ENCODE measurements around the gene TXNRD2.

DNA sequence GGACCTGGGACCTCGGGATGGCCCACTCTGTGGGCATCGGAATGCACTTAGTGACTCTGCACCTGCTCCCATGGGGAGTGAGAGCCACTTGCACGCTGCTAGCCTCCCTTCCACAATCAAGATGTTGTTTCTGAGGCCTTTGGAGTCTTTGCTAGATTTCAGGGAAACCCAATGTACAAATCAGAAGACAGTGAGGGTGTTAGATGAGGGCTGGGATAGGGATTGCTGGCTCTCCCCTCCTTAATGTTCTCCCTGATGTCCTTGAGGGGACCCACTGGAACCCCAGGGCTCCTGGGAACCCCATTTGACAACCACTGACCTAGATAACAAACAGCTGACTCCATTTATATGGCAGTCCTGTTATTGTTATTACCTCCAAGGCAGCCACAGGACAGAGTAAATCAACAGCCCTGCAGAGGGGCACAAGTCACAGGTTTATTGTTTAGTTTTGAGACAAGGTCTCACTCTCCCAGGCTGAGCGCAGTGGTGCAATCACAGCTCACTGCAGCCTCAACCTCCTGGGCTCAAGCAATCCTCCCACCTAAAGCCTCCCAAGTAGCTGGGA lies 31.4 kb downstream of the TXNRD2 start:
- TF ChIP-seq, protein P1, sequence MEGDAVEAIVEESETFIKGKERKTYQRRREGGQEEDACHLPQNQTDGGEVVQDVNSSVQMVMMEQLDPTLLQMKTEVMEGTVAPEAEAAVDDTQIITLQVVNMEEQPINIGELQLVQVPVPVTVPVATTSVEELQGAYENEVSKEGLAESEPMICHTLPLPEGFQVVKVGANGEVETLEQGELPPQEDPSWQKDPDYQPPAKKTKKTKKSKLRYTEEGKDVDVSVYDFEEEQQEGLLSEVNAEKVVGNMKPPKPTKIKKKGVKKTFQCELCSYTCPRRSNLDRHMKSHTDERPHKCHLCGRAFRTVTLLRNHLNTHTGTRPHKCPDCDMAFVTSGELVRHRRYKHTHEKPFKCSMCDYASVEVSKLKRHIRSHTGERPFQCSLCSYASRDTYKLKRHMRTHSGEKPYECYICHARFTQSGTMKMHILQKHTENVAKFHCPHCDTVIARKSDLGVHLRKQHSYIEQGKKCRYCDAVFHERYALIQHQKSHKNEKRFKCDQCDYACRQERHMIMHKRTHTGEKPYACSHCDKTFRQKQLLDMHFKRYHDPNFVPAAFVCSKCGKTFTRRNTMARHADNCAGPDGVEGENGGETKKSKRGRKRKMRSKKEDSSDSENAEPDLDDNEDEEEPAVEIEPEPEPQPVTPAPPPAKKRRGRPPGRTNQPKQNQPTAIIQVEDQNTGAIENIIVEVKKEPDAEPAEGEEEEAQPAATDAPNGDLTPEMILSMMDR (IDR thresholded peaks at IDR 0.05): no peak
- TF ChIP-seq POLR2A (IDR thresholded peaks at IDR 0.05): no peak

Data from right lobe of liver (tissue), 4 donors.